ENCODE results near the gene ZNF423.

Gene ZNF423

GRCh38 chr16:49621241-49622083 is 234.4 kb downstream of the ZNF423 start:
- peak; percentile 82 for DNase-seq

DNA sequence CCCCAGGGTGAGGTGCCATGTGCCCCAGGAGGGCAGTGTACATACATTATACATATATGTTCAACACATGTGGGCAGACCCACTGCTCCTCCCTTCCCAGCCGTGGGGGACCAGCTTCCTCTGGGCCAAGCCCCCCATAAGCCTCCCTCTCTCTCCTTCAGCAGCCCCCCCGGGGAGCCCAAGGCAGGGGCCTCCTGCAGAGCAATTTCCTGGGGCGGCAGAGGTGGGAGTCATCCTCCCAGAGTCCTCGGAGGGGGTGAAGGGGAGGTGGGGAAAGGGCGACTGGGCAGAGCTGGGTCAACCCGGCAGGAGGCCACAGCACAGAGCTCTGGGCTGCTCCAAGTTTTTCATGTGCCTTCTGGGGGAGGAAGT is 235.1 kb downstream of the ZNF423 start:
- DNase-seq = peak; percentile 84

- peak; percentile 98 for DNase-seq
Observed at GRCh38 chr16:49620158-49620868, 235.6 kb downstream of the ZNF423 start.

DNA sequence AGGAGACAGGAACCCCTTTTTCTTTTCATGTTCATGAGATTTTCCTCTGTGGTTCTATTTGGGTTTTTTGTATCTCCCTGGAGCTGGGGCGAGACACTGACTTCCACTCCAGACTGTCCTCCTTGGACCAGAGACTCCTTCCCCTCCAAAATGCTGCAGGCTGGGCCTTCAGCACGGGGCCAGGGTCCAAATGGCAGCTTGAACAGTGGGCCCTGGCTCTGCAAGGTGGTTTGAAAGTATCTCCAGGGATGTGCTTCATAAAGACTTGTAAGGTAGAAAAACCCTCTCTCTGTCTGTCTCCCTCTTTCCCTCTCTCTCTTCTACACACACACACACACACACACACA is 236.1 kb downstream of the ZNF423 start:
- no peak for DNase-seq

DNA sequence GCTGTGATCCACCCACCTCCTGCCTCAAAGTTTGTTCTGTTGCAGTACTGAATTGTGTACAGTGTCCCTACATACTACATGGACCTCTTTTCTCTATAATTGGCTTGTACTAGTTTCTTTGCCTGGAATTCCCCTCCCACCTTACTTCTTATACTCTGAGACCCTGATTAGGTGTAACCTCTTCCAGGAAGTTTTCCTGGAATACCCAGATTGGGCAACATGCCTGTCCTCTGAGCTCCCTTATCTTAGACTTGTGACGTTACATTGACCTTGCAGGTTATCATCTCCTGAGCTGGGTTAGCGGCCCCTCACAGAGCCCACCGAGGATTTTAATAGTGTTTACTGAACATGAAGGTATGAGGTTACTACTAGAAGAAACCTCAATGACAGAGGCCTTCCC is 237.0 kb downstream of the ZNF423 start:
- no peak for DNase-seq

GRCh38 chr16:49617710-49618330 is 238.1 kb downstream of the ZNF423 start:
- no peak for DNase-seq

DNA sequence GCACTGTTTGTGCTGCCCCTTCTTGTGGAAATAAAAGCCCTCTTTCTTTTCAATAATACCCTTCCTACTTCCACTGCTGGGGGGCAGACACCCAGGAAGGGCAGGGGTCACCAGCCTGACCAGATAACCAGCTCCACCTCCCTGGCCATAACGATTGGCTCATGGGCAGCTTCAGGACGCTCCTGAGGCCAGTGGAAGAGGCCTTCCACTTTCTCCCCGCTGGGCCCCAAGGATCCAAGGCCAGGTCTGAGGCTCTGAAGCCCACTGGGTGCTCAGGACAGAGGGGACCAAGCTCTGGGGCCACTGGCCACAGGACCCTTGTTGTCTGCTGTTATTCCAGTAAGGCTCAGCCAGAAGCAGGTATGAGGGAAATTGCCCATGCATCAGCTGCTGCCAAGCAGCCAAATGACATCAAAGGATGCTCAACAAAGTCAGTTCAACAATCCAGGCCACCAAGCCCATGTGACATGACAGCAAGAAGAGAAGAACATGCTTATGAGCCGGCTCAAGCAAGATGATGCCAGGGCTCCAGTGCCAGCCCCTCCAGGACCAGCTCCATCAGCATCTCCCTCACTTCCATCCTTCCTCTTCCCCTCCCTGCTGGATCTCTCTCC is 238.8 kb downstream of the ZNF423 start:
- DNase-seq = no peak

DNA sequence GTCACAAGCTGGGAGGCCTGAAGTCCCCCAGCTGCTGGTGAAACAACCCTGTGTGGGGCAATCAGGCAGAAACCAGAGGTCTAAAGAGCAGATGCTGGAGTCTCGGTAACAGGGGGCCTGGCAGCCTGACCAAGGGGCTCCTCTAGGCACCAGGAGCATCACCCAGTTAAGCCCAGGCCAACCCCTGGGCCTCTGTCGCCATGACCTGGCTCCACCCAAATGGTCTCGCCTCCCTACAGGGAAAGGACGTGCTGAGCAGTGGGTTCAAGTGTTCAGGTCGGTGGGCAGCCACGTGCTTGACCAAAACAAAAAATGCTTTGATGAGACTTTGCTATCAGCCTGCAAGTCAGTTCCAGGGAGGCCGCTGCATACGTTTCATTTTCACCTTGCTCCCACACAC is 240.3 kb downstream of the ZNF423 start:
- no peak for DNase-seq

DNA sequence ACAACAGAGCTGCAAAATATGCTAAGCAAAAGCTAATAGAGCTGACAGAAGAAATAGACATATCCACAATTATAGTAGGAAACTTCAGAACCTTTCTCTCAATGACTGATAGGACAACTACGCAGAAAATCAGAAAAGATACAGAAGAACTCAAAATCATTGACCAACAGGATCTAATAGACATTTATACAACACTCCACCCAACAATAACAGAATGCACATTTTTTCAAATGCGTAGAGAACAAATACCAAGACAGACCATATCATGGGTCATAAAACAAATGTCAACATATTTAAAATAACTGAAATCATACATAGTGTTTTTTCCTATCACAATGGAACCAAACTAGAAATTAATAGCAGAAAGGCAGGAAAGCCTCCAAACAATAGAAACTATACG is 244.9 kb downstream of the ZNF423 start:
- peak; percentile 66 for DNase-seq

- peak; percentile 78 for DNase-seq
Observed at GRCh38 chr16:49608779-49609178, 247.1 kb downstream of the ZNF423 start.

DNA sequence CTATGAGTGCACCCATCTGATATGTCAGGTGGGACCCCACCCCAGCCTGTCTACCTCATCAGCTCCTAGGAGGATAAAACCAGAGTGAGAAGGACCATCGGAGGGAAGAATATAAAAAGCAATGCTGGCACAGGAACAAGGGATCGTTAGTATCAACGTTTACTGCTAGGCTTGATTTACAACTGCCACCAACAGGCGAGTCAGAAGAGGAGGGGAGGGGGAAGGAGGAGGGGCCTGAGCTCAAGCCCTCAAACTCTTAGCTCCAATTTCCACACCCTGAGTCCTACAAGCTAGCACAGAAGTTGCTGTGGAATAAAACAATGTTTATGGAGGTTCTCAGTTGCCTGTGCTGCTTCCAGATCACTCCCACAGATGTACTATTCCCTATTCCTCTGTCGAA is 247.8 kb downstream of the ZNF423 start:
- DNase-seq = peak; percentile 46

- DNase-seq = no peak
Observed at GRCh38 chr16:49605536-49606254, 250.2 kb downstream of the ZNF423 start.

DNA sequence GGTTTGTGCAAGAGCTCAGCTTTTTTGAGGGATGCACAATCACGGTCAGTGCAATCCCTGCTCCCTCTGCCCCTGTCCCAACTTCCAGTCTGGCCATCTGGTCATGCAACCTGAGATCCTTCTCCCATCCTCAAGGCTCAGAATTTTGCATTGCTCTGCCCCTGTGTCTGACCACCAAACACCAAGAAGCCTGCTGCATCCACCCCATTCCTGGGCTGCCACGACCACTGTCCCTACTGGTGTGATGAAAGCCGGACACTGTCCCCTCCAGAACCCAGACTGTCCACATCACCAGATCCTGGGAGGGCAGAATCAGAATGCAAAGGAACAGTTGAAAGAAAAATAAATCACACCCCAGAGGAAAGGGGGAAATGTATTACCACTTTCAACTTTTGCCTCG is 251.3 kb downstream of the ZNF423 start:
- DNase-seq = no peak

- DNase-seq = no peak
Observed at GRCh38 chr16:49603956-49604355, 252.0 kb downstream of the ZNF423 start.

DNA sequence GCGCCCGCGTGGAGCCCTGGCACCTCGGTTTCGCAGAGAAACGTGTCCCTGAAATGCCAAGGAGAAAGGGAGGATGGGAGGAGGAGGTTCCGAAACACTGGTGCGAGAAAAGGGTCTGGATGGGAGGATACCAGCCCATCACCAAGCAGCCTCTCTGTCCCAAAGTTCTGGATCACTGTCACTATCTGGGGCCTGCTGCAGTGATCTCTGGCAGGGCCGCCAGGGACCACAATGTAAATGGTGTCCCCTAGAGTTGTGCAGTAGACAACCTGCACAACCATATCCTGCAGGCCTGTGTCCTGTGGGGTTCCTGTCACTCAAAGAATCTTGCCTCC is 253.0 kb downstream of the ZNF423 start:
- no peak for DNase-seq

GRCh38 chr16:49602201-49602975 is 253.5 kb downstream of the ZNF423 start:
- DNase-seq = no peak

DNA sequence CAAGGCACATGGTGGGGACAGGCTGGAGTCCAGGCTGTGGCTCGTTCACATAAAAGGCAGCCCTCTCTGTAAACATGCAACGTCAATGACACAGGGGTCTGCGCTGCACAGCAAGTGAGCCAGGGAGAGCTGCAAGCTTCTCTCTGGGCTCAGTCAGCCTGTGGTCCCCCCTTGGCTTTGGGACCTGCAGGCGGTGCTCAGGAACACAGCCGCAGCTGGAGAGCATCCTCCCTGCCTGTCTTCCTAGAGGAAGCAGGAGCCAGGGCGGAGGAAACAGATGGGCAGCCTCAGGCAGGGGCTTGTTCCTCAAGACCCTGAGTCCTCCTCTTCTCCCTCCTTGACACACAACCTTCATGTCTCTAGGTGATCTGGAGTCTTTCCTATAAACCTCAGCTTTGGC is 254.3 kb downstream of the ZNF423 start:
- DNase-seq = no peak

DNA sequence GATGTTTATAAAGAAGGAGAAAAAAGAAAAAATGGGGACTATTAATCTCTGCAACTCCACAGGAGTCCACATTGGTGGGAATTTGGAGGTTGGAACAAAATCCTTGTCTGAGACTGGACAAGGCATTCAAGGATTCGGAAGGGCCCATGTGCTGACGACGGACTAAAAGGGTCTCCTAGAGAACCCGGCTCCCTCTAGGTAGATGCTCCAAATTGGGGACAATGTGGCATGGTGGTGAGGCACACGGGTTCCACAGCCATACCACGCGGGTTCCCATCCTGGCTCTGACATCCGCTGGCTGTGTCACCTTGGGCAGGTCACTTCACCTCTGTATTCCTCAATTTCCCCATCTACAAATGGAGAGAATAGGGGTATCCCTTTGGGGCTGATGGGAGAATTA is 254.9 kb downstream of the ZNF423 start:
- no peak for DNase-seq

GRCh38 chr16:49600536-49600935 is 255.4 kb downstream of the ZNF423 start:
- no peak for DNase-seq

DNA sequence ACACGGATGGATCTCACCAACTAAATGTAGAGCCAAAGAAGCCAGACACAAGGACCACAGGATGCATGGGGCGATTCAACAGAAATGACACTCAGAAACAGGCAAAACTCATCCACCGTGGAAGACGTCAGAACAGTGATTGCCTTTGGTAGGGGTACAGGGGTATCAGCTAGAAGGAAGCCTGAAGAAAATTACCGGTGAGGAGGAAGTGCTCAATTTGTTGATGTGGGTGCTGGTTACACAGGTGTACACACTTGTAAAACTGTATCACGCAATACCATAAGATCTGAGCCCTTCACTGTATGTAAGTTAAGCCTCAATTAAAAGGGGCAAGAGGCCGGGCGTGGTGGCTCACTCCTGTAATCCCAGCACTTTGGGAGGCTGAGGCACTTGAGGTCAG is 256.2 kb downstream of the ZNF423 start:
- DNase-seq = no peak

- no peak for DNase-seq
Observed at GRCh38 chr16:49599281-49599680, 256.6 kb downstream of the ZNF423 start.

Data from fibroblast of skin of back (primary cell).